ENCODE data around the gene GPR108. TPM values are rescaled to one million over a fixed set of nuclear protein-coding genes. Genes with fewer than 3 reads are reported as not detected.

The GPR108 gene
- total RNA-seq = 10 to 100 TPM; 17.2 to 28.9 TPM
- 10 to 100 TPM; 32.0 to 34.2 TPM for polyA plus RNA-seq

GRCh38 chr19:6737284-6737872 is at the start of gene GPR108:
Gene GPR108, minus strand, starts transcription at chr19:6737580. Its CDS starts 4 bp downstream, at chr19:6737576.
- DNase-seq (ENCODE audit: low spot score) = peak; percentile 97
- Histone ChIP-seq H3K4me1 (ENCODE audit: control insufficient read depth in 4 of 4, insufficient read depth in 4 of 4, low read length in 3 of 4) (peaks cover 9 to 48% (median 34%) of the 10 kb centered on the region in 4 donors), H3K36me3 (ENCODE audit: control insufficient read depth in 4 of 4, insufficient read depth in 3 of 4, low read depth in 1 of 4, low read length in 3 of 4) (peaks cover 0 to 5% (median 1%) of the 10 kb centered on the region in 4 donors), H3K9ac (ENCODE audit: low read depth in 1 of 2, low read length in 2 of 2) (peak within 1 kb of the TSS; percentile 79 to 85), H3K9me3 (ENCODE audit: control insufficient read depth in 4 of 4, low read length in 3 of 4) (no peaks in the 10 kb centered on the region), H3K27ac (ENCODE audit: low read depth in 1 of 2, low read length in 2 of 2) (peak within 1 kb of the TSS; percentile 94 to 96), H3K27me3 (ENCODE audit: control insufficient read depth in 4 of 4, insufficient read depth in 4 of 4, low read length in 3 of 4) (no peaks in the 10 kb centered on the region), H3K4me3 (ENCODE audit: low read depth in 1 of 3, low read length in 3 of 3) (peak within 1 kb of the TSS; percentile 79 to 92 (median 87))
- WGBS = under 1% methylated on average over 55 of the region's 55 CpGs
- TF ChIP-seq FOXA2 (IDR thresholded peaks at IDR 0.05) (no peak), REST (IDR thresholded peaks at IDR 0.05) (no peak), RAD21 (IDR thresholded peaks at IDR 0.05) (no peak), CTCF (IDR thresholded peaks at IDR 0.05; ENCODE audit: low read depth, low read length, missing input control) (peak; percentile 15), GABPA (IDR thresholded peaks at IDR 0.05 in 1 of 2, conservative IDR thresholded peaks at IDR 0.05 in 1 of 2) (peak in 1 of 2 donors; percentile 88), SP1 (IDR thresholded peaks at IDR 0.05) (peak; percentile 95), ATF3 (IDR thresholded peaks at IDR 0.05) (peak; percentile 86)

GRCh38 chr19:6779206-6779605 is 41.8 kb upstream of the GPR108 start:
- Histone ChIP-seq H3K27ac (ENCODE audit: low read depth in 1 of 2, low read length in 2 of 2) (no peak overlapping the region), H3K9ac (ENCODE audit: low read depth in 1 of 2, low read length in 2 of 2) (no peak overlapping the region), H3K36me3 (ENCODE audit: control insufficient read depth in 4 of 4, insufficient read depth in 3 of 4, low read depth in 1 of 4, low read length in 3 of 4) (no peaks in the 10 kb centered on the region), H3K4me3 (ENCODE audit: low read depth in 1 of 3, low read length in 3 of 3) (no peak overlapping the region), H3K9me3 (ENCODE audit: control insufficient read depth in 4 of 4, low read length in 3 of 4) (no peaks in the 10 kb centered on the region), H3K27me3 (ENCODE audit: control insufficient read depth in 4 of 4, insufficient read depth in 4 of 4, low read length in 3 of 4) (no peaks in the 10 kb centered on the region), H3K4me1 (ENCODE audit: control insufficient read depth in 4 of 4, insufficient read depth in 4 of 4, low read length in 3 of 4) (peaks cover 0 to 3% (median 0%) of the 10 kb centered on the region in 4 donors)
- TF ChIP-seq CTCF (IDR thresholded peaks at IDR 0.05; ENCODE audit: low read depth, low read length, missing input control) (no peak), GABPA (IDR thresholded peaks at IDR 0.05 in 1 of 2, conservative IDR thresholded peaks at IDR 0.05 in 1 of 2) (no peak), FOXA2 (IDR thresholded peaks at IDR 0.05) (no peak), HNF4A (conservative IDR thresholded peaks at IDR 0.05) (no peak), ATF3 (IDR thresholded peaks at IDR 0.05) (no peak), TAF1 (conservative IDR thresholded peaks at IDR 0.05) (no peak), ZBTB33 (IDR thresholded peaks at IDR 0.05) (no peak), RXRA (IDR thresholded peaks at IDR 0.05) (no peak), EGR1 (IDR thresholded peaks at IDR 0.05; ENCODE audit: low read depth in 2 of 2) (no peak), HNF4G (IDR thresholded peaks at IDR 0.05) (no peak), SP1 (IDR thresholded peaks at IDR 0.05) (no peak), NR2F2 (IDR thresholded peaks at IDR 0.05) (no peak), REST (IDR thresholded peaks at IDR 0.05) (no peak), YY1 (IDR thresholded peaks at IDR 0.05) (no peak), JUND (IDR thresholded peaks at IDR 0.05) (no peak)
- no peak for DNase-seq (ENCODE audit: low spot score)
- WGBS = 84% methylated on average over 4 of the region's 4 CpGs
